ENCODE results near the gene TRPM3. TPM values are rescaled to one million over a fixed set of nuclear protein-coding genes. Genes with fewer than 3 reads are reported as not detected.

The TRPM3 gene
- total RNA-seq, 6 donors from 2014 or later, result 0.10 to 1.0 (median 0.17) TPM; not detected in 1

DNA sequence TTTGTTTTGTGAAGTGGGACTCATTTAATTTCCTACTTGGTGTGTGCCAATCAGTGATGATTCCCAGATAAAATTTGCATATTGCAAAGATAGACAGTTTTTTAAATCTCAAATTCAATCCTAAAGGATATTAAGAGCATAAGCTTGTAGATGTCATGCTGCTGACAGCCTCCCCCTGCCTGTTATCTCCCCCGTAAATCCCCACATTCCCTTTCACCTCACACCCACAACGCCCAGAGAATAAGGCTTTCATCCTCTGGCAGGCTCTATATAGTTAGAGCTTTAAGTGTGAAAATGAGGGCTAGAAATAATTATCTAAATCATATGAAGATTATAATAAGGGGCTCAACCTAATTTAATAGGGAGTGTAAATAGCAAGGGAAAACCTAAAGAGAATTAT, 265.0 kb downstream of the TRPM3 start:
- TF ChIP-seq POLR2A (IDR thresholded peaks at IDR 0.05) (no peak), POLR2AphosphoS5 (IDR thresholded peaks at IDR 0.05) (no peak), CTCF (IDR thresholded peaks at IDR 0.05) (no peak), EP300 (IDR thresholded peaks at IDR 0.05) (no peak)
- no peak overlapping the region for H3K4me3 ChIP-seq
- ATAC-seq (ENCODE audit: low FRiP score in 2 of 2) (no peak), DNase-seq (no peak)
- no peaks in the 10 kb centered on the region for H3K27me3 ChIP-seq
- no peaks in the 10 kb centered on the region for H3K9me3 ChIP-seq
- H3K27ac ChIP-seq, result no peak overlapping the region
- WGBS, 2 donors, result 78 to 83% methylated on average over 2 of the region's 2 CpGs
- H3K4me1 ChIP-seq, result no peaks in the 10 kb centered on the region
- no peaks in the 10 kb centered on the region for H3K36me3 ChIP-seq

- H3K27me3 ChIP-seq, result no peaks in the 10 kb centered on the region
- no peak for ATAC-seq (ENCODE audit: low FRiP score in 2 of 2)
Observed at GRCh38 chr9:70852711-70853240, 268.6 kb downstream of the TRPM3 start.

GRCh38 chr9:70840266-70840665, 281.2 kb downstream of the TRPM3 start:
- no peak for TF ChIP-seq CTCF (IDR thresholded peaks at IDR 0.05)
- TF ChIP-seq POLR2A (IDR thresholded peaks at IDR 0.05), result no peak
- no peak for TF ChIP-seq EP300 (IDR thresholded peaks at IDR 0.05)
- no peak for TF ChIP-seq POLR2AphosphoS5 (IDR thresholded peaks at IDR 0.05)
- H3K27me3 ChIP-seq, result no peaks in the 10 kb centered on the region
- no peaks in the 10 kb centered on the region for H3K36me3 ChIP-seq
- no peaks in the 10 kb centered on the region for H3K9me3 ChIP-seq
- DNase-seq (no peak), ATAC-seq (ENCODE audit: low FRiP score in 2 of 2) (no peak)
- 85 to 93% methylated on average over 2 of the region's 2 CpGs for WGBS, 2 donors
- H3K27ac ChIP-seq, result no peak overlapping the region
- no peaks in the 10 kb centered on the region for H3K4me1 ChIP-seq
- H3K4me3 ChIP-seq, result no peak overlapping the region

More at GRCh38 chr9:70852711-70853240, 268.6 kb downstream of the TRPM3 start:
- DNase-seq, result no peak
- Histone ChIP-seq H3K4me1 (peaks cover 0 to 3% (median 0%) of the 10 kb centered on the region in 4 donors), H3K27ac (no peak overlapping the region), H3K36me3 (no peaks in the 10 kb centered on the region), H3K4me3 (no peak overlapping the region), H3K9me3 (no peaks in the 10 kb centered on the region)
- TF ChIP-seq POLR2A (IDR thresholded peaks at IDR 0.05) (no peak), EP300 (IDR thresholded peaks at IDR 0.05) (no peak), POLR2AphosphoS5 (IDR thresholded peaks at IDR 0.05) (no peak), CTCF (IDR thresholded peaks at IDR 0.05) (no peak)
- WGBS, 2 donors, result 67 to 83% methylated on average over 1 of the region's 1 CpG

- Histone ChIP-seq H3K4me1 (no peaks in the 10 kb centered on the region), H3K36me3 (no peaks in the 10 kb centered on the region), H3K27me3 (no peaks in the 10 kb centered on the region), H3K4me3 (no peak overlapping the region), H3K27ac (no peak overlapping the region), H3K9me3 (no peaks in the 10 kb centered on the region)
- WGBS, 2 donors, result 75 to 82% methylated on average over 4 of the region's 4 CpGs
- no peak for DNase-seq
- no peak for TF ChIP-seq CTCF (IDR thresholded peaks at IDR 0.05)
- TF ChIP-seq EP300 (IDR thresholded peaks at IDR 0.05), result no peak
- no peak for TF ChIP-seq POLR2AphosphoS5 (IDR thresholded peaks at IDR 0.05)
- TF ChIP-seq POLR2A (IDR thresholded peaks at IDR 0.05), result no peak
- no peak for ATAC-seq (ENCODE audit: low FRiP score in 2 of 2)
Observed at GRCh38 chr9:70835323-70835722, 286.1 kb downstream of the TRPM3 start.

- Histone ChIP-seq H3K27me3 (no peaks in the 10 kb centered on the region), H3K4me3 (no peak overlapping the region), H3K36me3 (no peaks in the 10 kb centered on the region), H3K9me3 (no peaks in the 10 kb centered on the region), H3K27ac (no peak overlapping the region), H3K4me1 (no peaks in the 10 kb centered on the region)
- DNase-seq, result no peak
- no peak for ATAC-seq (ENCODE audit: low FRiP score in 2 of 2)
- TF ChIP-seq POLR2AphosphoS5 (IDR thresholded peaks at IDR 0.05), result no peak
- TF ChIP-seq POLR2A (IDR thresholded peaks at IDR 0.05), result no peak
- TF ChIP-seq EP300 (IDR thresholded peaks at IDR 0.05), result no peak
- TF ChIP-seq CTCF (IDR thresholded peaks at IDR 0.05), result no peak
Observed at GRCh38 chr9:70832492-70832891, 288.9 kb downstream of the TRPM3 start.
